Measurements from ENCODE around the gene ICA1L. TPM values are rescaled to one million over a fixed set of nuclear protein-coding genes. Genes with fewer than 3 reads are reported as not detected.
A peak's percentile ranks its signal among the peaks of the same experiment; 100 is the strongest.
"Not testable (repeated sequence)": the region's sequence is repeated elsewhere in the genome, so short reads cannot be mapped to it uniquely, and the experiment has no call there.

Gene ICA1L
- total RNA-seq, 1 donor: 3.5 TPM

DNA sequence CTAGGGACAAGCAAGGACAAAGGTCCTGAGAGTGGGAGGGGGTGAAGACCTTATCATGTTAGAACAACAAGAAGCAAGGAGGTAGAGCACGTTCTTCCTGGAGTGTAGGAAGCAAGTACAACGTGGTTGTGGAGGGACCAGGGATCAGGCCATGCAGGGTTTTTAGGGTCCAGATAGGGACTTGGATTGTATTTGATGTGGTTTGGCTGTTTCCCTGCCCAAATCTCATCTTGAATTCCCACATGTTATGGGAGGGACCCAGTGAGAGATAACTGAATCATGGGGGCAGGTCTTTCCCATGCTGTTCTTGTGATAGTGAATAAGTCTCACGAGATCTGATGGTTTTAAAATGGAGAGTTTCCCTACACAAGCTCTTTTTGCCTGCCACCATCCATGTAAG lies 53.2 kb downstream of the ICA1L start:
- DNase-seq (ENCODE audit: low read depth): no peak
- TF ChIP-seq, protein P1, sequence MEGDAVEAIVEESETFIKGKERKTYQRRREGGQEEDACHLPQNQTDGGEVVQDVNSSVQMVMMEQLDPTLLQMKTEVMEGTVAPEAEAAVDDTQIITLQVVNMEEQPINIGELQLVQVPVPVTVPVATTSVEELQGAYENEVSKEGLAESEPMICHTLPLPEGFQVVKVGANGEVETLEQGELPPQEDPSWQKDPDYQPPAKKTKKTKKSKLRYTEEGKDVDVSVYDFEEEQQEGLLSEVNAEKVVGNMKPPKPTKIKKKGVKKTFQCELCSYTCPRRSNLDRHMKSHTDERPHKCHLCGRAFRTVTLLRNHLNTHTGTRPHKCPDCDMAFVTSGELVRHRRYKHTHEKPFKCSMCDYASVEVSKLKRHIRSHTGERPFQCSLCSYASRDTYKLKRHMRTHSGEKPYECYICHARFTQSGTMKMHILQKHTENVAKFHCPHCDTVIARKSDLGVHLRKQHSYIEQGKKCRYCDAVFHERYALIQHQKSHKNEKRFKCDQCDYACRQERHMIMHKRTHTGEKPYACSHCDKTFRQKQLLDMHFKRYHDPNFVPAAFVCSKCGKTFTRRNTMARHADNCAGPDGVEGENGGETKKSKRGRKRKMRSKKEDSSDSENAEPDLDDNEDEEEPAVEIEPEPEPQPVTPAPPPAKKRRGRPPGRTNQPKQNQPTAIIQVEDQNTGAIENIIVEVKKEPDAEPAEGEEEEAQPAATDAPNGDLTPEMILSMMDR (IDR thresholded peaks at IDR 0.05; ENCODE audit: insufficient read depth, low read depth, low read length): no peak
- H3K4me3 ChIP-seq (ENCODE audit: low read depth, low read length): no peak overlapping the region

DNA sequence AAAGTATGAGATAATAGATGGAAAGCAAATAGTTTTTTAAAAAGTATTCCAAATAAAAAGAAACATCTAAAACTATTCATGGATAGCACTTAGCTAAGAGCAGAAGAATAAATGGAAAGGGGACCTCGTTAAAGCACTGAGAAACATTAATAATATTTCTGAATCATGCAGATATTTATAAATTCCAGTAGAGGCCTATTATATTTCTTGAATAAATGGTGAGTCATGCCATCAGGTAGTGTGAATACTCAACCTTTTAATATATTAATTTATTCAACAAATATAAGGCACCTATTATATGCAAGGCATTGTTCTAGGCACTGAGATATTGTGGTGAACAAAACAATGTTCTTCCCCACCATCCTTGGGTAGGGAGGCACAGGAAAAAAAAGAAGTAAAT lies 53.8 kb downstream of the ICA1L start:
- no peak overlapping the region for H3K4me3 ChIP-seq (ENCODE audit: low read depth, low read length)
- DNase-seq (ENCODE audit: low read depth): no peak
- TF ChIP-seq, protein P1 (IDR thresholded peaks at IDR 0.05; ENCODE audit: insufficient read depth, low read depth, low read length): no peak

DNA sequence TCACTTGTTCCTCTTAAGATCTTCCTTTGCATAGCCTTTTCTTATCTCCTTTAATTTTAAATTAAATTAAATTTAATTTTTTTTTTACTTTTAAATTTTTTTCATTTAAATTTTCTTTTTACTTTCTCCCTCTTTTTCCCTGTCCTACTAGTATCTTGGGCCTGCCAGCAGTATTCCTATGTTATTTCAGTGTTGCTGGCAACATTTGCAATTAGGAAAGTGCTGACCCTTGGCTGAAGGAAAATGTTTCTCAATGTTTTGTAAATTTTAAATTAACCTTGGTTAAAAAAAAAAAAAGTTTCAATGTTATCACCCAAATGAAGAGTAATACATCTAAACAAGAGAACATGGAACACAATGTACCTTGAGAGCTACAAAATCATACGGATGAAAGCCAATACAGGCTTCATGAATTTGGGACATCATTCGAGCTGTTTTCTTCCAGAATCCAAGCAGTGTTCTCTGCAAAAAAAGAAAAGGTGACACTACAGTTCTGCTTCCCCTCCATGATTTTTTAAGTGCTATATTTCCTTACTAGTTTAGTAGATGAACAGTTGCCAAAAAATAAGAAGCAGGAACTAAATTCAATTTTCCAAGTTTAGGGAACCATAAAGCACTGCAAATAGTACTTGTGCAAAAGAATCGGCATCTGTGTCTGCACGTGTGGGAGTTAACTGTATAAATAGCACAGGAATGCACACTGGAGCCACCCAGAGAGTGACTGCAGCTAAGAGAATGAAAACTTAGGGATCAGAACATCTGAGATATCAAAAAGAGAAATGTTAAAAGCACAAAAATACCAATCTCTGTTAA lies 55.8 kb downstream of the ICA1L start:
- no peak overlapping the region for H3K4me3 ChIP-seq (ENCODE audit: low read depth, low read length)
- TF ChIP-seq, protein P1 (IDR thresholded peaks at IDR 0.05; ENCODE audit: insufficient read depth, low read depth, low read length): no peak
- DNase-seq (ENCODE audit: low read depth): peak; percentile 61

DNA sequence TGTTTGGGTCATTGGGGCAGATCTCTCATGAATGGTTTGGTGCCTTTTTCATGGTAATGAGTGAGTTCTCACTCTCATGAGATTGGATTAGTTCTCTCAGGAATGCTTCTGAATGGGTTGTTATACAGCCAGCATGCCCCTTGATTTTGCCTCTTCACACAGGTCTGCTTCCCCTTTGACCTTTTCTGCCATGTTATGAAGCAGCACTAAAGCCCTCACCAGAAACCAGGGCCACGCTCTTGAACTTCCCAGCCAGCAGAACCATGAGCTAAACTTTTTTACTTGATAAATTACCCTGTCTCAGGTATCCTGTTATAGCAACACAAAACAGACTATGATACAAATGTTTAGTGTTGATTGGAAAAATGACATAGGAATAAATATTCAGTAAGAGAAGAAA lies 57.3 kb downstream of the ICA1L start:
- TF ChIP-seq, protein P1 (IDR thresholded peaks at IDR 0.05; ENCODE audit: insufficient read depth, low read depth, low read length): no peak
- DNase-seq (ENCODE audit: low read depth): no peak
- H3K4me3 ChIP-seq (ENCODE audit: low read depth, low read length): no peak overlapping the region

DNA sequence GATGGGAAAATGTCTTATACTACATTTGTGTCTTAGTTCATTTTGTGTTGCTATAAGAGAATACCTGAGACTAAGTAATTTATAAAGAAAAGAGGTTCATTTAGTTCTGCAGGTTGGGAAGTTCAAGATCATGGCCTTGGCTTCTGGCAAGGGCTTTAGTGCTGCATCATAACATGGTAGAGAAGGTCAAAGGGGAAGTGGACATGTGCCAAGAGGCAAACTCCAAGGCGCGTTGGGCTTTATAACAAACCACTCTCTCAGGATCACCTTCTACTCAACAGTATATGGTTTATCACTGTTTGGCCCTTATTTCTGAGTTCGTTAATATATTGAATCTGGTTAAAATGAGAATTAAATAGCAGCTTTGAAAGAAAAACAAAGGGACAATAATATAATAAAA lies 58.2 kb downstream of the ICA1L start:
- H3K4me3 ChIP-seq (ENCODE audit: low read depth, low read length): no peak overlapping the region
- DNase-seq (ENCODE audit: low read depth): no peak
- TF ChIP-seq, protein P1 (IDR thresholded peaks at IDR 0.05; ENCODE audit: insufficient read depth, low read depth, low read length): no peak

DNA sequence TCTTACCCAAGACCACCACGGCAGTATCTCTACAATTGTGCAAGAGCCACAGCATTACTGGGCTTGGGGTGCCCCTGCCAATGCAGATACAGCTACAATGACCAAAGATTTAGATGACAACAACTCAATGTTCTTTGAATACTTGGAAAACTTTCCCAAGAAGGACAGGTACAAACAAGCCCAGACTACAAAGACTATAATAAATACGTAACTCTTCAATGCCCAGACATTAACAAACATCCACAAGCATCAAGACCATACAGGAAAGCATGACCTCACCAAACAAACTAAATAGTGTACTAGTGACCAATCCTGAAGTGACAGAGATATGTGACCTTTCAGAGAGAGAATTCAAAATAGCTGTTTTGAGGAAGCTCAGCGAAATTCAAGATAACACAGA lies 62.8 kb downstream of the ICA1L start:
- H3K4me3 ChIP-seq (ENCODE audit: low read depth, low read length): no peak overlapping the region
- TF ChIP-seq, protein P1 (IDR thresholded peaks at IDR 0.05; ENCODE audit: insufficient read depth, low read depth, low read length): no peak
- no peak for DNase-seq (ENCODE audit: low read depth)

DNA sequence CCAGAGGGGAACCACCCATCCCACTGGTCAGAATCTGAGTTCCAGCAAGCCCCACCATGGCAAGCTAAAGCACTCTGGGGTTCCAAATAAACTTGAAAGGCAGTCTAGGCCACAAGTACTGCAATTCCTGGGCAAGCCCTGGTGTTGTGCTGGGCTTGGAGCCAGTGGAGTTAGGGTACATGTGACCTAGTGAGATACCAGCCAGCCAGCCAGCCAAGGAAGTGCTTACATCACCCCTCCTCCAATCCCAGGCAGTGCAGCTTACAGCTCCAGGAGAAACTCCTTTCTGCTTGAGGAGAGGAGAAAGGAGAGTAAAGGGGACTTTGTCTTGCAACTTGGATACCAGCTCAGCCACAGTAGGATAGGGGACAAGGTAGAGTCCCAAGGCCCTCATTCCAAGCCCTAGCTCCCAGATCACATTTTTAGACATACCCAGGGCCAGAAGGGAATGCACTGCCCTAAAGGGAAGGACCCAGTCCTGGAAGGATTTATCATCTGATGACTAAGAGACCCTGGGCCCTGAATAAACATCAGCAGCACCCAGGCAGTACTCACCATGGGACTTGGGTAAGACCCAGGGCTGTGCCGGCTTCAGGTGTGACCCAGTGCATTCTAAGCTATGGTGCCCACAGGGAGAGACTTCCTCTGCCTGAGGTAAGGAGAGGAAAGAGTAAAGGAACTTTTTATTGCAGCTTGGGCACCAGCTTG lies 64.0 kb downstream of the ICA1L start:
- H3K4me3 ChIP-seq (ENCODE audit: low read depth, low read length): not testable (repeated sequence)
- peak; percentile 93 for DNase-seq (ENCODE audit: low read depth)

DNA sequence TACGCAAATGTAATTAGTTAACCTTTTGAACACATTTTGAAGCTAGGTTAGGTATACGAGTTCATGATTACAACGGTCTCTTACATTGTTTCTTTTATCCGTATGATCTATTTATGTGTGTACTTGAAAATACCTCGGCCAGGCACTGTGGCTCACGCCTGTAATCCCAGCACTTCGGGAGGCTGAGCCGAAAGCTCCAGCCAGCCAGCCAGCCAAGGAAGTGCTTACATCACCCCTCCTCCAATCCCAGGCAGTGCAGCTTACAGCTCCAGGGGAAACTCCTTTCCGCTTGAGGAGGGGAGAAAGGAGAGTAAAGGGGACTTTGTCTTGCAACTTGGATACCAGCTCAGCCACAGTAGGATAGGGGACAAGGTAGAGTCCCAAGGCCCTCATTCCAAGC lies 65.7 kb downstream of the ICA1L start:
- DNase-seq (ENCODE audit: low read depth): peak; percentile 71
- not testable (repeated sequence) for H3K4me3 ChIP-seq (ENCODE audit: low read depth, low read length)
